ENCODE data around the gene PXMP4. TPM values are rescaled to one million over a fixed set of nuclear protein-coding genes. Genes with fewer than 3 reads are reported as not detected.

The PXMP4 gene
- total RNA-seq, 1 experiment from 2014 or later = 12.0 TPM

DNA sequence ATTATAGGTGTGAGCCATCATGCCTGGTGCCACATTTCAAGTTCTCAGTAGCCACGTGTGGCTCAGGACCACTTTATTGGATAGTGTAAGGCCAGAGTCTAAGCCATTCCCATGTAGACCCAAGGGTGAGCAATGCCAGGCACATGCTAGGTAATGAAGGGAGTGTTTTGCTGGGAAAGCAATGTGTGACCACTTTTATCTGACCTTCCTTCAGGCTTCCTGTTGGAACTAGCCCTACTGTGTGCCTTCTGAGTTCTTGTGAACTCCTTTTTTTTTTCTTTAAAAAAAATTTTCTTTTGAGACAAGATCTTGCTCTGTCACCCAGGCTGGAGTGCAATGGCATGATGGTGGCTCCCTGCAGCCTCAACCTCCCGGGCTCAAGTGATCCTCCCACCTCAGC is 45.0 kb upstream of the PXMP4 start:
- intact Hi-C loops (cut with micrococcal nuclease; ENCODE audit: unreplicated experiment) = no loop called here
- no TSS peak for BruUV-seq (replicated peaks)
- POLR2A ChIA-PET = interaction anchor here (0.6 kb wide), 1 partner anchor 10 kb away, joined by 8 read pairs; no protein-coding TSS in a partner anchor

DNA sequence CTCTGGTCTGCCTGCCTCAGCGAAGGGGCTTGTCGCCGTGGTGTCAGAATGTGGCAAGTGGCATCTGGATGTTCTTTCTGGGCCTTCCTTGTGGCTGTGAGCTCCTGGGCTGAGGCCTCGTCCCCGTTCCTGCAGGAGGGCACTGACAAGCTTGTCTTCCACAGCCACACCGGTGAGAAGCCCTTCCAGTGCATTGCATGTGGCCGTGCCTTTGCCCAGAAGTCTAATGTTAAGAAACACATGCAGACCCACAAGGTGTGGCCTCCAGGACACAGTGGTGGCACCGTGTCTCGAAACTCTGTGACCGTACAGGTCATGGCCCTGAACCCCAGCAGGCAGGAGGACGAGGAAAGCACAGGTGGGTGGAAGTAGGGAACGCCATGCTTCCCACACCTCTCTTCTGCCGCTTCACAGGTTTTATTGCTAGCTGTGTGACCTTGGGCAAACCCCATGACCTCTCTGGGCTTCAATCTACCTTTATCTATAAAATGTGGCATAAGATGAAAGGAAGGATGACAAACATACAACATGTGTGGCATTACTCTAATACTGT is 41.7 kb upstream of the PXMP4 start:
- H3K36me3 ChIP-seq (ENCODE audit: control insufficient read depth, insufficient read depth, low read length) = no peaks in the 10 kb centered on the region
- H3K4me1 ChIP-seq (ENCODE audit: control insufficient read depth, insufficient read depth, low read length) = no peaks in the 10 kb centered on the region
- POLR2A ChIA-PET = no interaction called here
- peaks cover 3% of the 10 kb centered on the region; the same call in 1 of the 2 replicates for H3K9me3 ChIP-seq (ENCODE audit: control insufficient read depth, insufficient read depth, low read depth, low read length)
- DNase-seq (ENCODE audit: low read depth, low spot score) = no peak
- no TSS peak for BruUV-seq (replicated peaks)
- no peak for ATAC-seq
- TF ChIP-seq, protein P1, sequence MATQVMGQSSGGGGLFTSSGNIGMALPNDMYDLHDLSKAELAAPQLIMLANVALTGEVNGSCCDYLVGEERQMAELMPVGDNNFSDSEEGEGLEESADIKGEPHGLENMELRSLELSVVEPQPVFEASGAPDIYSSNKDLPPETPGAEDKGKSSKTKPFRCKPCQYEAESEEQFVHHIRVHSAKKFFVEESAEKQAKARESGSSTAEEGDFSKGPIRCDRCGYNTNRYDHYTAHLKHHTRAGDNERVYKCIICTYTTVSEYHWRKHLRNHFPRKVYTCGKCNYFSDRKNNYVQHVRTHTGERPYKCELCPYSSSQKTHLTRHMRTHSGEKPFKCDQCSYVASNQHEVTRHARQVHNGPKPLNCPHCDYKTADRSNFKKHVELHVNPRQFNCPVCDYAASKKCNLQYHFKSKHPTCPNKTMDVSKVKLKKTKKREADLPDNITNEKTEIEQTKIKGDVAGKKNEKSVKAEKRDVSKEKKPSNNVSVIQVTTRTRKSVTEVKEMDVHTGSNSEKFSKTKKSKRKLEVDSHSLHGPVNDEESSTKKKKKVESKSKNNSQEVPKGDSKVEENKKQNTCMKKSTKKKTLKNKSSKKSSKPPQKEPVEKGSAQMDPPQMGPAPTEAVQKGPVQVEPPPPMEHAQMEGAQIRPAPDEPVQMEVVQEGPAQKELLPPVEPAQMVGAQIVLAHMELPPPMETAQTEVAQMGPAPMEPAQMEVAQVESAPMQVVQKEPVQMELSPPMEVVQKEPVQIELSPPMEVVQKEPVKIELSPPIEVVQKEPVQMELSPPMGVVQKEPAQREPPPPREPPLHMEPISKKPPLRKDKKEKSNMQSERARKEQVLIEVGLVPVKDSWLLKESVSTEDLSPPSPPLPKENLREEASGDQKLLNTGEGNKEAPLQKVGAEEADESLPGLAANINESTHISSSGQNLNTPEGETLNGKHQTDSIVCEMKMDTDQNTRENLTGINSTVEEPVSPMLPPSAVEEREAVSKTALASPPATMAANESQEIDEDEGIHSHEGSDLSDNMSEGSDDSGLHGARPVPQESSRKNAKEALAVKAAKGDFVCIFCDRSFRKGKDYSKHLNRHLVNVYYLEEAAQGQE (IDR thresholded peaks at IDR 0.05; ENCODE audit: insufficient read depth in 1 of 2, low read depth in 2 of 2, low read length in 1 of 2) = no peak
- TF ChIP-seq SIN3A (IDR thresholded peaks at IDR 0.05; ENCODE audit: borderline replicate concordance, insufficient read depth, low read depth, low read length) = no peak
- H3K27me3 ChIP-seq (ENCODE audit: control insufficient read depth, insufficient read depth, low read length) = no peaks in the 10 kb centered on the region
- CTCF ChIA-PET = no interaction called here
- in situ Hi-C loops (cut with HindIII; ENCODE audit: low pct_unique_long_range_greater_than_20kb, low sequenced_read_pairs) (no loop called here), intact Hi-C loops (cut with micrococcal nuclease; ENCODE audit: unreplicated experiment) (no loop called here)
- H3K4me3 ChIP-seq (ENCODE audit: low read depth in 2 of 2, low read length in 2 of 2) = no peak overlapping the region
- H3K27ac ChIP-seq (ENCODE audit: low read length) = no peak overlapping the region

More for the DNA sequence above, 45.0 kb upstream of the PXMP4 start:
- DNase-seq (ENCODE audit: low read depth, low spot score) (no peak), ATAC-seq (no peak)
- CTCF ChIA-PET = interaction anchor here (0.7 kb wide), 1 partner anchor 118 kb away, joined by 4 read pairs; no protein-coding TSS in a partner anchor
- Histone ChIP-seq H3K4me1 (ENCODE audit: control insufficient read depth, insufficient read depth, low read length) (no peaks in the 10 kb centered on the region), H3K9me3 (ENCODE audit: control insufficient read depth, insufficient read depth, low read depth, low read length) (no peaks in the 10 kb centered on the region), H3K4me3 (ENCODE audit: low read depth in 2 of 2, low read length in 2 of 2) (no peak overlapping the region), H3K27me3 (ENCODE audit: control insufficient read depth, insufficient read depth, low read length) (no peaks in the 10 kb centered on the region), H3K36me3 (ENCODE audit: control insufficient read depth, insufficient read depth, low read length) (no peaks in the 10 kb centered on the region), H3K27ac (ENCODE audit: low read length) (no peak overlapping the region)
- in situ Hi-C loops (cut with HindIII; ENCODE audit: low pct_unique_long_range_greater_than_20kb, low sequenced_read_pairs) = no loop called here
- TF ChIP-seq TCF7L2 (IDR thresholded peaks at IDR 0.05; ENCODE audit: low read depth, low read length) = no peak
- no peak for TF ChIP-seq SIN3A (IDR thresholded peaks at IDR 0.05; ENCODE audit: borderline replicate concordance, insufficient read depth, low read depth, low read length)
- no peak for TF ChIP-seq POLR2AphosphoS5 (IDR thresholded peaks at IDR 0.05; ENCODE audit: low read depth, low read length)
- TF ChIP-seq, protein P2, sequence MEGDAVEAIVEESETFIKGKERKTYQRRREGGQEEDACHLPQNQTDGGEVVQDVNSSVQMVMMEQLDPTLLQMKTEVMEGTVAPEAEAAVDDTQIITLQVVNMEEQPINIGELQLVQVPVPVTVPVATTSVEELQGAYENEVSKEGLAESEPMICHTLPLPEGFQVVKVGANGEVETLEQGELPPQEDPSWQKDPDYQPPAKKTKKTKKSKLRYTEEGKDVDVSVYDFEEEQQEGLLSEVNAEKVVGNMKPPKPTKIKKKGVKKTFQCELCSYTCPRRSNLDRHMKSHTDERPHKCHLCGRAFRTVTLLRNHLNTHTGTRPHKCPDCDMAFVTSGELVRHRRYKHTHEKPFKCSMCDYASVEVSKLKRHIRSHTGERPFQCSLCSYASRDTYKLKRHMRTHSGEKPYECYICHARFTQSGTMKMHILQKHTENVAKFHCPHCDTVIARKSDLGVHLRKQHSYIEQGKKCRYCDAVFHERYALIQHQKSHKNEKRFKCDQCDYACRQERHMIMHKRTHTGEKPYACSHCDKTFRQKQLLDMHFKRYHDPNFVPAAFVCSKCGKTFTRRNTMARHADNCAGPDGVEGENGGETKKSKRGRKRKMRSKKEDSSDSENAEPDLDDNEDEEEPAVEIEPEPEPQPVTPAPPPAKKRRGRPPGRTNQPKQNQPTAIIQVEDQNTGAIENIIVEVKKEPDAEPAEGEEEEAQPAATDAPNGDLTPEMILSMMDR (IDR thresholded peaks at IDR 0.05) = no peak
- TF ChIP-seq, protein P1 (IDR thresholded peaks at IDR 0.05; ENCODE audit: insufficient read depth in 1 of 2, low read depth in 2 of 2, low read length in 1 of 2) = no peak
